GM20431 (cell line): ENCODE data around the gene RHO.

Experiments
- in situ Hi-C: fragments of 300-500 bp; cut with MseI, MboI; formaldehyde crosslinking; loops from one replicate; pipeline ENCODE4 v1.15.0; 2020; ENCODE audit warnings: low sequenced_read_pairs; ENCODE audit not compliant: unreplicated experiment

Gene RHO

GRCh38 chr3:129556890-129557547, 28.6 kb downstream of the RHO start:
- in situ Hi-C loops = no loop called here

DNA sequence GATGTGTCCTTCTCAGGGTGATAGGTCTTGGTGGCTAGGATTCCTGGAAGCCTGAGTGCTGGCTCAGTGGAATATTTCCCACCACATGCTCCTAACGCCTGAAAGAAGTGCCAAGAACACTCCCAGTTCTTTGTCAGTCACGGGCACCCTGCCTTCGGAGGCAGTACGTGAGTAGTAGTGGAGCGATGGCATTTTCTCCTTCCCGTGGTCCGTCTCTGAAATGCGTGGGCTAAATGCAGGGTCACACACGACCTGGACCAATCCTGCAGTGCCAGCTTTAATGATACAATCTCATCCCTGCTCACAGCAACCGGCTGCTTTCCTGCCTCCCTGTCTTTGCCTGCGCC, 29.1 kb downstream of the RHO start:
- in situ Hi-C loops = no loop called here

- in situ Hi-C loops = no loop called here
Observed at GRCh38 chr3:129558081-129558771, 29.8 kb downstream of the RHO start.

DNA sequence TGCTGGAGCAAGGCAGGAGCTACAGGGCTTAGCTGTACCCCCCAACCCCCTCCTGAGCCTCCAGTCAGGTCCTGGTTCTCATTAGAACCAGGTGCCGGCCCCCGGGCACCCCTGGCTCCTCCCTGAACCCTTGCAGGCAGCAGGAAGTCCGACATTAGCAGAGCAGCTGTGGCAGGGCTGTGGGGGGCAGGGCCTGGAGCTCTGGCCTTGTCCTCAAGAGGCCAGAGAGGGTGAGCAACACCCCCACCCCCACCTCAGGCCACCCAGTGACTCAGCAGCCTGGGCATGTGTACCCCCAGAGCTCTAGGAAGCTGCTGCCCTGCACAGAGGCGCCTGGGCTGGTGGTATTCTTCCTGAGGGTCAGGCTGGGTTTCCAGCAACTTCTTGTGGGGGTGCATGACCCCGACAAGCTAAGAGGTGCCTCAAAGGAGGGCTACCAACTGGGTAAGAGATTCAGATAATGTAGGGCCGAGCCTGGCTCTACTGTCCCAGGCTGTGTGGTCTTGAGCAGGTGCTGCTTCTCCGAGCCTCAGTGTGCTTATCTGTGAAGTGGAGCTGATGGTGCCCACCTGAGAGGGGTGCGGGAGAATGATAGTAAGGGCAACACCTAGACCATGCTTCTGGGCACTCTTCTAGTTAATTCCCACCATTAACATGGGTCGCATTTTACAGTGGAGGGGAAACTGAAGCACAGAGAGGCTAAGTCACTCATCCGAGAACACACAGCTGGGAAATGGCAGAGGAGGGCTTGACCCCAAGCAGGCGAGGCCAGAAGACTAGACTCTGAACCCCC, 30.5 kb downstream of the RHO start:
- in situ Hi-C loops = no loop called here

GRCh38 chr3:129559565-129560079, 31.2 kb downstream of the RHO start:
- in situ Hi-C loops = no loop called here

DNA sequence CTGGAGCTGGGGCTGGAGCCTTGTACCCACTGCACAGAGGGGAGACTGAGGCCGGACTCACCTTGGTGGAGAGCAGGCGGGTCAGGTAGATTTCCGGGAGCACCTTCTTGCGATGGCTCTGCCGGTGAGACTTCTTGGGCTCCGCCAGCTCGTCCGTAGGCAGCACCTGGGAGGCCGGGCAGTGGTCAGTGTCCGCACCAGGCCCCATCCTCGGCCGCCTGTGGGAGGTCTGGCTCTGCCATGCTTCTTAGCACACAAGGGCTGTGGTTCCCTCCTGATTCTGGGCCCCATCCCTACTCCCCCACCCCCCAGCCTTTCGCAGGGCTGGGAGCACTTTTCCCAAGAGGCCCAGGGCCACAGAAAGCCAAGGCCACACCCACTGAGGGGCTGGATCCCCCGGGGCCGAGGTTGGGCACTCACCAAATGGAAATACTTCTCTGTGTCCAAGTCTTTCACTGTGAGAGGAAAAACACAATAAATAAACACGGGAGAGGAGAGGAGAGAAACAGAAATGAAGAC, 31.9 kb downstream of the RHO start:
- in situ Hi-C loops = no loop called here

- in situ Hi-C loops = no loop called here
Observed at GRCh38 chr3:129560911-129561594, 32.6 kb downstream of the RHO start.

DNA sequence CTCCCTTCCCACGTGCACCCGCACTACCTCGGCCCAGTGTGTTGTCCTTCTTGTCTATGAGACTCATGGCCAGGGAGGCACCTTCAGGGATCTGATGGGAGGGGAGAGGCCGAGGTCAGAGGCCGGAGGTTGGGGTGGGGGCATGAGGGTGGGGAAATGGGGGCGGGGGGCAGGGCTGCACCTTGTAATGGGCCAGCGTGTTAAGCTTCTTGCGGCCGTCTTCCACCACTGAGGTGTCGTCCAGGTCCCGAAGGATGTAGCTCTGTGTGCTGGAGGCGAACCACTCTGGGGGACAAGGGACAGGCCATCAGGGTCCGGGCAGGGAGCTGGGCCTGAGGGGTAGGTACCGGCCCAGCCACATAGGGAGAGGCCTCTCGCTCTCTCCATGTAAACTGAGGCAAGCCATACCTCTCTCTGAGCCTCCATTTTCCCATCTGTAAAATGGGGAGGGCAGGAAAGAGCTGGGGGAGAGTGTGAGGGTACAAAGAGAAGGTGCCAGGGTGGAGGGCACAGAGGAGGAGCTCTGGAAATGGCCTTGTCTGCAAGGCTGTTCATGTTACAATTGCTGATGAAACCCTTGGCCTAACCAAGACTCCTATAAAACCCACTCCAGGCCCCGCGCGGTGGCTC, 33.3 kb downstream of the RHO start:
- in situ Hi-C loops = no loop called here

GRCh38 chr3:129562803-129563202, 34.4 kb downstream of the RHO start:
- in situ Hi-C loops = no loop called here

DNA sequence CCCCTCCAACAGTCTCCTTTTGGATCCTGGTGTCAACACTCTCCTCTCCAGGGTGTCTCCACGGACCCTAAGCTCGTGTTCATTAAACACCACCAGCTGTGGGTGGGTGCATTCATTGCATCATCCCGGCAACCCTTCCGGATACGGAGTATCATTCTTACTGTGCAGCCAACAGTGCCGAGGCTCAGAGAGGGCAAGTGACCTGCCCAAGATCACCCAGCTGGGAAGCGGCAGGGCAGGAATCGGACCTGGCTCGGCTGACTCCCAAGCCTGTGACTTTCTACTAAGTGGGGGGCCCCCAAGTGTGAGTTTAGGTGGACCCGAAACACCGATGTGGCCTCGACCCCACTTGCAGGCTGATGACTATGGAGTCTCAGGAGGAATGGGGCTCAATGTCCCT, 34.9 kb downstream of the RHO start:
- in situ Hi-C loops = no loop called here

DNA sequence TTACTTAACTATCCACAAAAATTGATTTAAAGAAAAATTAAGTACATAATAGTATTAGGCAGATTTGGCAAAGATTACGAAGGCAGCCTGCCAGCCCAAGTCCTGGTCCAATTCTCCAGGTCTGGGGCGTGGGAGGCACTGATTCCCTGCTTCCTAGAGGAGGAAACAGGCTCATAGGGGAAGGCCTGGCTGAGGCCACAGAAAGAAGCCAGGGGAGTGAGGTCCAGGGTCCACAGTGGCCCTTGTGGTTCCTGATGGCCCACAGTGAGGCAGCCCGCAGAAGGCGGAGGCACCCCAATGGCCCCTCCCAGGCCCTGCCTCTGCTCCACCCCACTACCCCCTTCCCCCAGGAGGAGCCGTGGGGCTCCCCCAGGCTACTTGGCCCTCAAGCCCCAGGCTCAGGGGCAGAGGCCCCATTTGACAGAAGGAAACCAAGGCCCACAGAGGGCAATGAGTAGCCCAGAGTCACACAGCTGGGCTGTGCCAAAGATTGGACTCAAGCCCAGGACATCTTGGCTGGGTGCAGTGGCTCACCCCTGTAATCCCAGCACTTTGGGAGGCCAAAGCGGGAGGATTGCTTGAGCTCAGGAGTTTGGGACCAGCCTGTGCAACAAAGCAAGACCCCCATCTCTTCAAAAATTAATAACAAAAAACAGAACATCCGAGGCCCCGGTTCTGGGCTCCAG, 35.6 kb downstream of the RHO start:
- in situ Hi-C loops = no loop called here

DNA sequence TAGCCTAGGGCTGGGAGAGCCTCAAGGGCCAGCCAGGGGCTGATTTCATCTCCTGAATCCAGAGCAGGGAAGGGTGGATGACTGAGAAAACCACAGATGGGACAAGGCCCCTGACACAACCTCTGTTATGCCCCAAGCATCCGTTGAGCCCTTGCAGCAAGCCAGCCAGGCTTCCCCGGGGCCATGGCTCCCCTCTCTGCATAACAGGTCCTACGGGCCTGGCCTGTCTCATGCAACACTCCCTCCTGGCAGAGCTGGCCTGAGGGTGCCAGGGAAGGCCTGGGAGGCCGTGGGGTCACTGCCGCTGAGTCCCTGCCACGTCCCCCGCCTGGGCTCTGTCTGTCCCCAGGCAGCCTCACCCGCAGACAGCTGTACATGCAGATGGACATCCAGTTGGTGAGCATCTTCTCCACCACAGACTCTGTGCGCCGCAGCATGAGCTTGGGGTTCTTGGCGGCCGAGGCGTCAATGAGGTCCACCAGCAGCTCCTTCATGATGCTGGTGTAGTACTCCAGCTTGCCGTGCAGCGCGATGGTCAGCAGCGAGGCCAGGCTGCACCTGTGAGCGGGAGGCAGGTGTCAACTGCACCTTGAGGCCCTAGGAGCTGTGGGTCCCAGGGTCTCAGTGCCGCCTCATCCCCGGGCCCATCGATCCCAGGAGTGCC, 36.7 kb downstream of the RHO start:
- in situ Hi-C loops = no loop called here

DNA sequence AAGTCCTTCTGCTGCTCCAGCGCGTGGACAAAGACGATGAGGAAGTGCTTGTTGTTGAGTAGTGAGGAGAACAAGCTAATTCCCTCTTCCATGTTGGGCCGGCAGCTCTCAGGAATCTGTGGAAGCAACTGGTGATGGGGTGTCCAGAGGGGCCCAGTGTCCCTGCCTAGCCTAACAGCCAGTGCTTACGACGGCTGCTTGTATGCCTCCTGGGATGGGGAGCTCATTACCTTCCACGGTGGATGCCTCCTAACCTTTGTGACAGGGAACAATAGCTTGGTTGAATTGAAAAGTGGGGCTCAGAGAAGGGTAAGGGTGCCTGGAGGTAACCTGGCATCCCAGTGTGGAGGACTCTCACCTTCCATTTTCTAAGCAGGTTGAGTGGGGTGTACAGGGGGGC, 37.5 kb downstream of the RHO start:
- in situ Hi-C loops = no loop called here

DNA sequence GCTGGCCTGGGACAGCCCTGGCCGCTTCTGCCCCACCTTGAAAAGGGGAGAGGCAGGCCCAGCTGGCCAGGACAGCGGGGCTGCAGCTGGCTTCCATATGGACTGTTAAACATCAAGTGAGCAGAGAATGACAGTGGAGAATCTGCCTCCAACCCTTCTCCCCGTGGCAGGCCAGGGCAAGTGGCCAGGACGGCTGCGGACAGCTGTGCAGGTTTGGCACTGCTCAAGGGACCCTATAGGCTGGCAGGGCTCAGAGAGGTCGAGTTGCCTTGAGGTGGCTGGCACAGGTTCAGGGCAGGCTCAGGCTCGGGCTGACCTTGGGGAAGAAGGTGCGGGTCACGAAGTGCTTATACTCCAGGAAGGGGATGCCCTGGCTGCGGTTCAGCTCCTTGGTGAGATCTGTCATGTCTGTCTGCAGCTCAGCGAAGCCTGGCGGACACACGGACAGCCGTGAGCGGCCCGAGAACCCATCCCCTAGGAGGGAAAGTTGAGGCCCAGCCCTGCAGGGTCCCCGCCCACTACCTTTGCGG, 38.8 kb downstream of the RHO start:
- in situ Hi-C loops = no loop called here

- in situ Hi-C loops = no loop called here
Observed at GRCh38 chr3:129567939-129568338, 39.5 kb downstream of the RHO start.

- in situ Hi-C loops = no loop called here
Observed at GRCh38 chr3:129569856-129570255, 41.4 kb downstream of the RHO start.

GRCh38 chr3:129571605-129572547, 43.4 kb downstream of the RHO start:
- in situ Hi-C loops = no loop called here
